ENCODE measurements around the gene ATRAID. TPM values are rescaled to one million over a fixed set of nuclear protein-coding genes. Genes with fewer than 3 reads are reported as not detected.

The ATRAID gene
- 10 to 100 TPM; 44.9 to 48.6 TPM for total RNA-seq
- 10 to 100 TPM; 49.3 to 77.5 TPM for polyA plus RNA-seq

- Histone ChIP-seq H3K27ac (ENCODE audit: low read depth in 1 of 2, low read length in 2 of 2) (peak within 1 kb of the TSS; percentile 97 to 98), H3K4me1 (ENCODE audit: control insufficient read depth in 4 of 4, insufficient read depth in 4 of 4, low read length in 3 of 4) (peaks cover 5 to 20% (median 12%) of the 10 kb centered on the region in 4 donors), H3K27me3 (ENCODE audit: control insufficient read depth in 4 of 4, insufficient read depth in 4 of 4, low read length in 3 of 4) (no peaks in the 10 kb centered on the region), H3K4me3 (ENCODE audit: low read depth in 1 of 3, low read length in 3 of 3) (peak within 1 kb of the TSS; percentile 75 to 96 (median 83)), H3K9me3 (ENCODE audit: control insufficient read depth in 4 of 4, low read length in 3 of 4) (no peaks in the 10 kb centered on the region), H3K9ac (ENCODE audit: low read depth in 1 of 2, low read length in 2 of 2) (peak within 1 kb of the TSS; percentile 92 to 98), H3K36me3 (ENCODE audit: control insufficient read depth in 4 of 4, insufficient read depth in 3 of 4, low read depth in 1 of 4, low read length in 3 of 4) (peaks cover 6 to 24% (median 10%) of the 10 kb centered on the region in 4 donors)
- WGBS, result under 1% methylated on average over 73 of the region's 73 CpGs
- peak; percentile 88 for DNase-seq (ENCODE audit: low spot score)
- TF ChIP-seq RAD21 (IDR thresholded peaks at IDR 0.05) (no peak), SP1 (IDR thresholded peaks at IDR 0.05) (peak; percentile 50), MAX (IDR thresholded peaks at IDR 0.05) (no peak), HNF4A (conservative IDR thresholded peaks at IDR 0.05) (no peak), FOXA2 (IDR thresholded peaks at IDR 0.05) (no peak), NR2F2 (IDR thresholded peaks at IDR 0.05) (no peak), REST (IDR thresholded peaks at IDR 0.05) (peak; percentile 58), JUND (IDR thresholded peaks at IDR 0.05) (no peak), HNF4G (IDR thresholded peaks at IDR 0.05) (no peak), EGR1 (IDR thresholded peaks at IDR 0.05; ENCODE audit: low read depth in 2 of 2) (no peak), FOXA1 (IDR thresholded peaks at IDR 0.05) (peak; percentile 32), GABPA (IDR thresholded peaks at IDR 0.05 in 1 of 2, conservative IDR thresholded peaks at IDR 0.05 in 1 of 2) (peak in 1 of 2 donors; percentile 20), YY1 (IDR thresholded peaks at IDR 0.05) (peak; percentile 97), ATF3 (IDR thresholded peaks at IDR 0.05) (no peak), RXRA (IDR thresholded peaks at IDR 0.05) (no peak), CTCF (IDR thresholded peaks at IDR 0.05; ENCODE audit: low read depth, low read length, missing input control) (no peak)
Observed at GRCh38 chr2:27211943-27212625, at the start of gene ATRAID, which contains the start of gene SLC5A6. Gene ATRAID (plus strand): TSS chr2:27212041. CDS start chr2:27212369, 328 bp downstream. Gene SLC5A6 (minus strand): TSS chr2:27212268. CDS start chr2:27207650, 4,618 bp downstream.
